IMR-90 (cell line): ENCODE results near the gene PSMC3. TPM values are rescaled to one million over a fixed set of nuclear protein-coding genes. Genes with fewer than 3 reads are reported as not detected.

Experiments used
- ATAC-seq: fragments of 200-7000 bp; cut with Tn5 transposase; 2 replicates; pipeline ENCODE4 v1.9.1; 2020; ENCODE audit warnings: low read depth, mild to moderate bottlenecking, moderate library complexity
- BruUV-seq: library from RNA; stranded (reverse); fragments of 400-500 nt; replicated peaks from 2 replicates; lab custom pipeline; 2021; lab: Mats Ljungman, UMichigan
- CTCF ChIA-PET: fragments of 300-600 bp; formaldehyde crosslinking; extraction: SDS; loops from one replicate; lab custom pipeline; 2021; ENCODE audit warnings: antibody characterized with exemption; lab: Yijun Ruan, JAX
- POLR2A ChIA-PET: fragments of 300-600 bp; sonication (Branson Sonifier 250); formaldehyde crosslinking; loops from one replicate; lab custom pipeline; 2022; ENCODE audit warnings: antibody characterized with exemption; ENCODE audit not compliant: unreplicated experiment; lab: Charles Lee
- DNase-seq: peaks from one replicate; pipeline ENCODE4 v3.0.0; 2013
- H2AFZ ChIP-seq: replicated peaks from 2 replicates; pipeline ENCODE3; 2013; ENCODE audit warnings: low read length, mild to moderate bottlenecking; ENCODE audit not compliant: poor library complexity
- H2AK5ac ChIP-seq: 2 replicates; pipeline ENCODE4 v1.6.1; 2013; ENCODE audit warnings: low read depth, low read length, inconsistent platforms
- H2AK9ac ChIP-seq: replicated peaks from 2 replicates; pipeline ENCODE3; 2013; ENCODE audit warnings: mild to moderate bottlenecking, low read depth, low read length, moderate library complexity; ENCODE audit not compliant: poor library complexity
- H2BK120ac ChIP-seq: 2 replicates; pipeline ENCODE4 v1.6.1; 2013; ENCODE audit warnings: low read depth, low read length, inconsistent platforms
- H2BK15ac ChIP-seq: 3 replicates; pipeline ENCODE4 v1.6.1; 2013; ENCODE audit warnings: low read depth, low read length, inconsistent platforms
- H2BK20ac ChIP-seq: 2 replicates; pipeline ENCODE4 v1.6.1; 2013; ENCODE audit warnings: low read depth, mild to moderate bottlenecking, inconsistent platforms, low read length, moderate library complexity
- H2BK5ac ChIP-seq: 2 replicates; pipeline ENCODE4 v1.6.1; 2013; ENCODE audit warnings: mild to moderate bottlenecking, low read depth, low read length, inconsistent platforms; ENCODE audit not compliant: poor library complexity, severe bottlenecking
- H3K14ac ChIP-seq: replicated peaks from 2 replicates; pipeline ENCODE4 v1.6.1; 2013; ENCODE audit warnings: low read depth, low read length, inconsistent platforms
- H3K18ac ChIP-seq: 2 replicates; pipeline ENCODE4 v1.6.1; 2013; ENCODE audit warnings: low read depth, low read length, control low read depth
- H3K23ac ChIP-seq: 2 replicates; pipeline ENCODE4 v1.6.1; 2013; ENCODE audit warnings: low read depth, low read length, inconsistent platforms
- H3K27ac ChIP-seq: 2 replicates; pipeline ENCODE4 v1.5.1; 2013; ENCODE audit warnings: mild to moderate bottlenecking, control low read depth, low read length; ENCODE audit not compliant: insufficient read depth
- H3K27me3 ChIP-seq: 2 replicates; pipeline ENCODE4 v1.6.1; 2013; ENCODE audit warnings: low read length; ENCODE audit not compliant: control insufficient read depth, insufficient read depth
- H3K36me3 ChIP-seq: 2 replicates; pipeline ENCODE4 v1.6.1; 2013; ENCODE audit warnings: low read length, mixed read lengths; ENCODE audit not compliant: control insufficient read depth, insufficient read depth
- H3K4ac ChIP-seq: 2 replicates; pipeline ENCODE4 v1.6.1; 2013; ENCODE audit warnings: low read depth, low read length, inconsistent platforms
- H3K4me1 ChIP-seq: 2 replicates; pipeline ENCODE4 v1.6.1; 2013; ENCODE audit warnings: low read length, mixed read lengths; ENCODE audit not compliant: control insufficient read depth, insufficient read depth
- H3K4me2 ChIP-seq: 2 replicates; pipeline ENCODE4 v1.6.1; 2013; ENCODE audit warnings: low read depth, mild to moderate bottlenecking, control low read depth, low read length, moderate library complexity
- H3K4me3 ChIP-seq: 2 replicates; pipeline ENCODE4 v1.5.1; 2013; ENCODE audit warnings: low read depth, mild to moderate bottlenecking, control low read depth, low read length, moderate library complexity; ENCODE audit not compliant: insufficient read depth
- H3K56ac ChIP-seq: 2 replicates; pipeline ENCODE4 v1.6.1; 2013; ENCODE audit warnings: low read length, inconsistent platforms; ENCODE audit not compliant: insufficient read depth; ENCODE audit errors: extremely low read depth
- H3K79me1 ChIP-seq, 2 experiments: 2 replicates each; pipeline ENCODE4 v1.6.1; 2013; ENCODE audit warnings: low read length in 2 of 2, inconsistent platforms in 1 of 2, low read depth in 1 of 2
- H3K9ac ChIP-seq: 2 replicates; pipeline ENCODE4 v1.6.1; 2013; ENCODE audit warnings: low read depth, low read length, control low read depth
- H3K9me1 ChIP-seq: 2 replicates; pipeline ENCODE4 v1.6.1; 2013; ENCODE audit warnings: low read length, inconsistent platforms; ENCODE audit not compliant: insufficient read depth
- H3K9me3 ChIP-seq: 2 replicates; pipeline ENCODE4 v1.6.1; 2013; ENCODE audit warnings: low read length; ENCODE audit not compliant: control insufficient read depth, insufficient read depth
- H4K20me1 ChIP-seq: 2 replicates; pipeline ENCODE4 v1.6.1; 2013; ENCODE audit warnings: low read length, inconsistent platforms; ENCODE audit not compliant: insufficient read depth
- H4K5ac ChIP-seq: 2 replicates; pipeline ENCODE4 v1.6.1; 2013; ENCODE audit warnings: mild to moderate bottlenecking, low read depth, low read length, control low read depth
- H4K8ac ChIP-seq, 2 experiments: 2 replicates each; pipeline ENCODE4 v1.6.1; 2013; ENCODE audit warnings: low read depth in 2 of 2, low read length in 2 of 2, control low read depth in 1 of 2, inconsistent platforms in 1 of 2
- H4K91ac ChIP-seq: 2 replicates; pipeline ENCODE4 v1.6.1; 2013; ENCODE audit warnings: low read depth, low read length, inconsistent platforms; ENCODE audit not compliant: insufficient read depth
- BHLHE40 ChIP-seq: fragments of 150-350 bp; IDR thresholded peaks from 2 replicates; pipeline ENCODE4 v1.6.1; 2016; ENCODE audit warnings: mild to moderate bottlenecking, low read depth, low read length
- WGBS, 2 experiments: methylation state at CpG; one replicate each; pipeline versions ENCODE4 v1.1.5 to v1.1.7; 2013; ENCODE audit warnings: missing lambda C conversion rate in 2 of 2; ENCODE audit not compliant: insufficient read length in 1 of 2; ENCODE audit errors: extremely low coverage in 2 of 2; 5-methylcytosine and 5-hydroxymethylcytosine counted together
- dilution Hi-C: fragments of 300-500 bp; cut with HindIII; formaldehyde crosslinking; loops from one replicate; pipeline ENCODE4 v1.14.3; 2018; ENCODE audit warnings: low sequenced_read_pairs; ENCODE audit not compliant: unreplicated experiment
- in situ Hi-C: fragments of 300-500 bp; cut with MboI; formaldehyde crosslinking; loops from 3 replicates; pipeline ENCODE4 v1.14.3; 2019; ENCODE audit warnings: low sequenced_read_pairs, inconsistent platforms, mixed read lengths
- intact Hi-C: fragments of 100-400 bp; cut with micrococcal nuclease; formaldehyde crosslinking; loops from 2 replicates; pipeline ENCODE4 v1.10.0; 2022
- polyA plus RNA-seq, 3 experiments: library from polyadenylated mRNA; depleted of rRNA; stranded (reverse); fragments of >200 nt; gene quantifications; 2 replicates each; pipeline ENCODE4 v1.2.3, GENCODE V29; 2012; ENCODE audit warnings: low replicate concordance in 1 of 3
- total RNA-seq: library from RNA; depleted of rRNA; stranded (reverse); fragments of >200 nt; gene quantifications from 2 replicates; pipeline ENCODE4 v1.2.3, GENCODE V29; 2012

The PSMC3 gene
- total and polyA plus RNA-seq, 2 of the 4 experiments (the other 2 are of a cell fraction): 238 to 253 TPM

DNA sequence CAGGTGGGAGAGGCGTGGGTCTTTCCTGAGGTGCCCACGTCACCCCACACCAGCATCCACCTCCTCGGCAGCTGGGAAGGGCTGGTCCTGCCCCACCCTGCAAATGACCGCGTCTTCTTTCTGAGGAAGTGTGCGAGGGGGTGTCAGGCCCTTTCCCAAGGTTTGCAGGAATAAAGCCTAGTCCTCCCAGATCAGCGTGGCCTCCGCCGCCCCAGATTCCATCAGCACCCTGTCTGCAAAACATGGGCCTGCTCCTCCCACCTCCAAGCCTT lies 32.3 kb downstream of the PSMC3 start:
- H3K79me1 ChIP-seq: no peaks in the 10 kb centered on the region
- H2AK5ac ChIP-seq: peak overlapping the region; percentile 93; the same call in 1 of the 2 replicates
- dilution Hi-C loops (no loop called here), intact Hi-C loops (no loop called here), in situ Hi-C loops (no loop called here)
- no peak overlapping the region for H3K4me2 ChIP-seq
- POLR2A ChIA-PET: no interaction called here
- no peaks in the 10 kb centered on the region for H3K27me3 ChIP-seq
- no peak overlapping the region for H2BK20ac ChIP-seq
- H3K4ac ChIP-seq: peak overlapping the region; percentile 90; the same call in 1 of the 2 replicates
- no peak overlapping the region for H3K56ac ChIP-seq
- H2BK15ac ChIP-seq: no peak overlapping the region; the same call in 2 of the 3 replicates
- no peak overlapping the region for H3K9ac ChIP-seq
- CTCF ChIA-PET: interaction anchor here (1.3 kb wide), 1 partner anchor 20 kb away, joined by 3 read pairs; no protein-coding TSS in a partner anchor
- H4K91ac ChIP-seq: peak overlapping the region; percentile 58; the same call in 1 of the 2 replicates
- peaks cover 9% of the 10 kb centered on the region for H3K4me1 ChIP-seq
- no peak overlapping the region for H3K27ac ChIP-seq
- peak overlapping the region; percentile 87 for H2AFZ ChIP-seq
- ATAC-seq: no peak
- H2AK9ac ChIP-seq: peak overlapping the region; percentile 77
- no TSS peak for BruUV-seq
- H3K23ac ChIP-seq: peak overlapping the region; percentile 63; the same call in 1 of the 2 replicates
- H2BK5ac ChIP-seq: peak overlapping the region; percentile 33
- no peak overlapping the region for H3K4me3 ChIP-seq
- no peak for TF ChIP-seq BHLHE40
- no peak for DNase-seq
- peaks cover 6% of the 10 kb centered on the region for H3K9me1 ChIP-seq
- no peaks in the 10 kb centered on the region for H3K9me3 ChIP-seq
- H3K14ac ChIP-seq: peak overlapping the region; percentile 85; the same call in 1 of the 2 replicates
- peak overlapping the region; percentile 61 to 91; a peak in 2 of 4 replicates for H4K8ac ChIP-seq
- no peaks in the 10 kb centered on the region for H3K36me3 ChIP-seq
- WGBS, 2 experiments: 87% methylated on average over 7 of the region's 9 CpGs; no CpG with 5 or more reads in 1 of the 2 experiments
- peak overlapping the region; percentile 84 for H2BK120ac ChIP-seq
- no peak overlapping the region for H3K18ac ChIP-seq
- peak overlapping the region; percentile 38 for H4K5ac ChIP-seq
- no peaks in the 10 kb centered on the region for H4K20me1 ChIP-seq
